ENCODE data around the gene HGFAC.
"Not testable (repeated sequence)": the region's sequence is repeated elsewhere in the genome, so short reads cannot be mapped to it uniquely, and the experiment has no call there.

The HGFAC gene

DNA sequence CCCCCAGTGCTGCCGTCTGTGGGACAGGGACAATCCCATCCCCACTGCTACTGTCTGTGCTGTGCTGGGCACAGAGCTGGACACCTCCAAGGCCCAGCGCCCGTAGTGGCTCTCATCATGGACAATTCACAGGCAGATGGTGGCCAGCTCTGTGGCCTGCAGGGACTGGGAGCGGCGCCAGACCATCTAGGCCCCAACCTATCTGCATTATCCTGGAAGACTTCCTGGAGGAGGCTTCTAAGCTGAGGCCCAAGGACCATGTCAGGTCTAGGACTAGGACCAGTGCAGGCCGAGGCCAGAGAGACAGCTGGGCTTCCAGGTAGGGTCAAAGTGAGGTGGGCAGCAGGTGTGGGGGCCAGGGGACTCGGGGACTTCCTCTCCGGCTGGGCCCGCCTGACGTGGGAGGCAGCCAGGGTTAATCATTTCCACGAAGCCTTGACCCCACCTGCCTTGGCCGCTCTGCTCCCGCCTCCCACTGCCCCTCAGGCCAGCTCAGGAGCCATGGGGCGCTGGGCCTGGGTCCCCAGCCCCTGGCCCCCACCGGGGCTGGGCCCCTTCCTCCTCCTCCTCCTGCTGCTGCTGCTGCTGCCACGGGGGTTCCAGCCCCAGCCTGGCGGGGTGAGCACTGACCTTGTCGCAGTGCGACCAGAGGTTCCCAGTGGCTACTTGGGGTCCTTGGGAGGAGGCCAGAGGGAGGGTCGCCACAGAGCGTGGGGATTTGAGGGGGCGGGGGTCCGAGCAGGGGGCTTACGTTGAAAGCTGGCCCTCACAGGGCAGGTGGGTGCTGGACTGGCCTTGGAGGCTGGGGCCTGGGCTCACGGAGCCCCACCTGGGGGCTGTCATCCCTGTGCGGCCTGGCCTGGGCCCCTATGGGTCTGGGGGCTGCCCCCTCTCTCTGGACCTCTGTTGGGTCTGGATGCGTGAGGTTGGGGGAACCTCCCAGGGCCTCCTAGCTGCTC is at the start of gene HGFAC:
Gene HGFAC (plus strand): TSS at position 468 of the 959 bp plus-strand sequence. CDS start 34 bp downstream, at position 502.
- no peak for DNase-seq

DNA sequence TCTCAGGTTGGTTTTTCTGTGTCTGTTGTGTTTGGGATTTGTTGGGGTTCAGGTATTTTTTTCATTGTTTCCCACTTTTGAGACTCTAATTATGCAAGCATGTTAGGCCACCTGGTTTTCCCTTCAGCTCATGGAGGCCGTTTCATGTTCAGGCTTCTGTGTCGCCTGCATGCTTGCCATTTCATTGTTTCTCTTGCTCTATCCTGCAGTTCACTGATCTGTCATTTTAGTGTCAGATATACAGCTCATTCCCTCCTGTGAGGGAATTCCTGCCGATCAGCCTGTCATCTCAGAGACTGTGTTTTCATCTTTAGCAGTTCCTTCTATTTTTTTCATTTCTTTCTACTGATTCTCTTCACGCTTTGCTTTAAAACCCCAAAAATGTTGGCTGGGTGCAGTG is 49.4 kb upstream of the HGFAC start:
- no peak for DNase-seq

GRCh38 chr4:3393171-3393570 is 48.6 kb upstream of the HGFAC start:
- DNase-seq = no peak

GRCh38 chr4:3396600-3396999 is 45.2 kb upstream of the HGFAC start:
- no peak for DNase-seq

GRCh38 chr4:3397128-3397527 is 44.6 kb upstream of the HGFAC start:
- DNase-seq = no peak

DNA sequence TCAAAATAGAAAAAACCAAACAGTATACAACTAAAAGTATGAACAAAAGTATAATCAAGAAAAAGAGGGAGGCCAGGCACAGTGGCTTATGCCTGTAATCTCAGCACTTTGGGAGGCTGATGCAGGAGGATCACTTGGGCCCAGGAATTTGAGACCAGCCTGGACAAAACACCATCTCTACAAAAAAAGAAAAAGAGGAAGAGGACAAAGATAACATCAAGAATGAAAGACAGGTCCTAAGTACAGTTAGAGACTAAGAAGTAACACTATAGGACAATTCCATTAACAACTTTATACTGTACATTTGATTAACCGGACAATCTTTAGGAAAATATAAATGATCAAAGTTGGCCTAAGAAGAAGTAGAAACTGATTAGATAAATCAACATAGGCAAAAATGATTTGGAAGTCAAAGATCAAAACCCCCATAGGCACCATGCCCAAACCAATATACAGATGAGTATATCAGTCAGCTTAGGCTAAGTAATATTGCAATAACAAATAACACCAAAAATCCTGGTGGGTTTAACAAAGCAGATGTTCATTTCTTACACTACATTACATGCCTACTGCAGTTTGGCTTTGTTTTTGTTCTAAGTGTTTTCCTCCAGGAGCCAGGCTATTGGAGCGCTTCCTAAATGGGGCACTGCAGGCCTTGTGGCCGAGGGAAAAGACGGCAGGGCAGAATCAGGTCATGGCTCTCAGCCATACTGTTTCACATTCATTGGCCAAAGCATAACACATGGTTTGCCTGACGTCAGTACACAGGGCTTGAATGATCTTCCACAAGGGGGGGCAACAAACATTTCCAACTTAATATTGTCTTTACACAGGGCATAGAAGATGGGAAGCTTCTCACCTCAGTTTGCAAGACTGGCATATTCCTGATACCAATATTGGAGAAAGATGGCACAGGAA is 42.2 kb upstream of the HGFAC start:
- peak; percentile 5 for DNase-seq

- DNase-seq = no peak
These were observed 40.2 kb upstream of the HGFAC start for GRCh38 chr4:3401436-3402171.

DNA sequence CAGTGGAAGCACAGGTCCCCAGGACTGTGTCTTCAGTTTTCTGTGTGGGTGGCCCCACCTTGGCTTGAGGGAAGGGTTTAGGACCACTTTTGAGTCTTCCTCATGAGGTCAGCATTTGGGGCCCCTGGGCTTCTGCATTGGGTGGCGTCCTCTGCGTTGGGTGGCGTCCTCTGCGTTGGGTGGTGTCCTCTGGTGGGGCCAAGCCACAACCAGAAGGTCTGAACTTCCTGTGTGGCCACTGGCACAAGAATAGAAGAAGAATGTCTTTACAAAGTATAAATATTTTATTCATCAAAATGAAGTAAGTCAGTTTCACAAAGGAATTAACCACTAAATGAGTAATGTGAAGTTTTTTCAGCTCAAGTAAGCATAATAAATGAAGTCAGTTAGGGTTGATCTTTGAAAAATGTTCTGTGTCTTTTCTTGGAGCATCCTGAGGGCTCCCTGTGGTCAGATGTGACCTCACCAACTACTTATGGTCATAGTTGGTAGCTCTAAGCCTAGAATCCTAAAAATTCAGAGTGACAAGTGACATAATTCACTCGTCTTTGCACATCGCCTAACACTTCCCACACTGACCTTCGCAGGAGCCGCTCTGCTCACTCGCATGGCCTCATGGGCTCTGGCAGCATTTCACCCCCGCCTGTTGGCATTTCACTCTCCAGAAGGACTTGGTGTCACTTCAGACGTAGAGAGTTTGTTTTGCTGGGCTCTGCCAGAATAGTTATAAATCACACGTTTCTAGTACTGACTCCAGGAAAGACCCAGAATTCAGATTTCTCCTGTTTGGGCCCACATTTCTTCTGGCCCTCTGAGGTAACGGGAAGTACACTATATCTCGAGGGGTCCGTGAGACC is 39.0 kb upstream of the HGFAC start:
- DNase-seq = no peak

DNA sequence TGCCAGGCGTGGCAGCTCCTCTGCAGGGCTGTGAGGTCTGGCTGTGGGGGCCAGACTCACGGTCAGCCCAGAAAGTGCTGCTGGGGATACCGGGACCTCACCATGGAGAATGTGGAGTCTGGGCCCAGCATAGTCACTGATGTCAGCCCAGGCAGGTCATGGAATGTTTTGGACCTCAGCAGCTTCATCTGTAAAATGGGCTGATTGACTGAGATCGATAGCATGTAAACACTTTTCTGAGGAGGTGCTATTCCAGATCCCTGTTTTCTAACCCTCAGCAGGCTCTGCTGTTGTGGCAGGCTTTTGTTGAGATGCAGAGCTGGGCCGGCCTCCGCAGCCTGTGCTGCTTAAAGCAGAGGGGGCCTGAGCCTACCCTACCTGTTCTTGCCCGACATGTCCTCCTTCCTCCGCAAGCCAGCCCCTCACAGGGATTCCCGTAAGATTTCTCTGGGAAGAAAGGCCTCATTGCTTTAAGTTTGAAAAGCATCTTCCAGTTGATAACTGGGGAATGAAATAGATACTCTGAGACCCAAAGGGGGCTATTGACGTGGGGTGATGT is 38.3 kb upstream of the HGFAC start:
- DNase-seq = no peak

GRCh38 chr4:3404546-3404945 is 37.2 kb upstream of the HGFAC start:
- no peak for DNase-seq

DNA sequence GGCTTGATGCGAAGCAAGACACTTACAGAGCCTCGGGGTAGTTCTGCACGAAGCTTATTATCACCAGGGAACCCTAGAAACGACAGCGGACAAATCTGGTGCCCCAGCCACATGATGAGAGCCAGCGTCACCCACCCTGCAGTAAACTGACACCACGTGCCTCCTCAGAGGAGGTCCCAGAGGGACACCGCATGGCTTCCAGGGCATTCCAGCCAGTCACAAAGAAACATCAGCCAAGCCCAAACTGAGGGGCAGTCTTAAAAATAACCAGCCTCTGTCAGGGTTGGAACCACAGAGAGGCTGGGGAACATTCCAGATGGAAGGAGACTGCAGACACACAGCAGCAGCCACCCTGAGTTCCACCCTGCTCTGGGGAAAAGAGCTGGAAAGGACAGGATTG is 36.6 kb upstream of the HGFAC start:
- no peak for DNase-seq

DNA sequence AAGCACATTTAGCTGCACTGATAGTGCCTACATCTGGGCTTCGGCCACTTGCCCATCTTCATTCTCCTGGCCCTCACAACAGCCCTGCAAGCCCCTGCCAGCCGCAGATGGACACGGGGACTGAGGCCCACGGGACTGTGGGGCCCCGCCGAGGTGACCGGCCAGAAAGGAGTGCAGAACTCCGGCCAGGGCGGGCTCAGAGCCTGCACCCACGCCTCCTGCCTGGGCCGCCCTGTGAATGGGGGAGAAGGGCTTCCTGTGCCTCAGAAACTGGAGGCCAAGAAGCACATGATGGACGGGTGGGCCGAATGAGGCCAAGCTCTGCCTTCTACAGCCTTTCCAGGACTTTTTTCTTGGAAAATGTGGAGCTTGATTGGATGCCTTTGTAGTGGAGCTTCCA is 35.7 kb upstream of the HGFAC start:
- no peak for DNase-seq

- no peak for DNase-seq
These were observed 35.3 kb upstream of the HGFAC start for GRCh38 chr4:3406431-3406830.

GRCh38 chr4:3407171-3407771 is 34.5 kb upstream of the HGFAC start:
- DNase-seq = no peak

GRCh38 chr4:3407930-3408792 is 33.6 kb upstream of the HGFAC start:
- no peak for DNase-seq

GRCh38 chr4:3408793-3409330 is 32.9 kb upstream of the HGFAC start:
- DNase-seq = no peak

GRCh38 chr4:3409571-3410091 is 32.1 kb upstream of the HGFAC start:
- no peak for DNase-seq

GRCh38 chr4:3410401-3411135 is 31.2 kb upstream of the HGFAC start:
- no peak for DNase-seq

DNA sequence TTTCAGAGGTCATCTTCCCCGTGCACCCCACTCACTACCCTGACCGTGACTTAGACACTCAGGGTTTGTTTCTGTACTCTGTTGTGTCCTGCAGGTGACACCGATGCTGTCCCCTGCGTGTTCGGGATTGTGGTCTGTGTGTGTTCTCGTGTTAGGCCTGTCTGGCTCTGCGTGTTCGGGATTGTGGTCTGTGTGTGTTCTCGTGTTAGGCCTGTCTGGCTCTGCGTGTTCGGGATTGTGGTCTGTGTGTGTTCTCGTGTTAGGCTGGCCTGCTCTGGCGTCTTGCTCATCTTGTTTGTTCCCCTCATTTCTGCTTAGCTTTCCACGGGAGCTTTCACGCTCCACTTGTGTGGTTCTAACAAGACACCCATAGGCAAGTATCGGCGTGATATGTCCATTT is 30.6 kb upstream of the HGFAC start:
- not testable (repeated sequence) for DNase-seq

Measured in CD4-positive, alpha-beta T cell treated with Interleukin-17A for 1 hour (primary cell).